ENCODE results near the gene PLPP1.

The PLPP1 gene

DNA sequence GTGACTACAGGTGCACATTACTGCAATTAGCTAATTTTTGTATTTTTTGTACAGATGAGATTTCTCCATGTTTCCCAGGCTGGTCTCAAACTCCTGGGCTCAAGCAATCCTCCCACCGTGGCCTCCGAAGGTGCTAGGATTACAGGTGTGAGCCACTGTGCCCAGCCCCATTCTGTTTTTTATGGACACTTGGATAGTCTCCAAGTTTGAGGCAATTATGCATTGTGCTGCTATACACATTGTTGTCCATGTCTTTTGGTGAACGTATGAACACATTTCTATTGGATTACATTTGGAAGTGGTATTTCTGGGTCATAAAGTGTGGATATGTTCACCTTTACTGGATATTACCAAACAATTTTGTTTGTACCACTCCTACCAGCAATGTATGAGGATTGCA lies 22.4 kb upstream of the PLPP1 start:
- Histone ChIP-seq H3K27me3 (ENCODE audit: low read depth, low read length) (no peaks in the 10 kb centered on the region), H2AFZ (ENCODE audit: low read depth, low read length) (no peak overlapping the region), H4K20me1 (ENCODE audit: insufficient read depth, low read length) (no peaks in the 10 kb centered on the region), H3K36me3 (replicated peaks; ENCODE audit: low read depth, low read length) (no peaks in the 10 kb centered on the region), H3K4me1 (ENCODE audit: low read length) (no peaks in the 10 kb centered on the region), H3K9me3 (ENCODE audit: insufficient read depth, low read length) (no peaks in the 10 kb centered on the region), H3K79me2 (ENCODE audit: low read length) (no peaks in the 10 kb centered on the region), H3K27ac (ENCODE audit: low read length) (no peak overlapping the region), H3K4me2 (ENCODE audit: low read length) (no peak overlapping the region), H3K9ac (ENCODE audit: low read length) (no peak overlapping the region), H3K4me3 (ENCODE audit: low read length) (no peak overlapping the region)
- no peak for TF ChIP-seq EZH2phosphoT487 (IDR thresholded peaks at IDR 0.05; ENCODE audit: low read depth)
- TF ChIP-seq, protein P1, sequence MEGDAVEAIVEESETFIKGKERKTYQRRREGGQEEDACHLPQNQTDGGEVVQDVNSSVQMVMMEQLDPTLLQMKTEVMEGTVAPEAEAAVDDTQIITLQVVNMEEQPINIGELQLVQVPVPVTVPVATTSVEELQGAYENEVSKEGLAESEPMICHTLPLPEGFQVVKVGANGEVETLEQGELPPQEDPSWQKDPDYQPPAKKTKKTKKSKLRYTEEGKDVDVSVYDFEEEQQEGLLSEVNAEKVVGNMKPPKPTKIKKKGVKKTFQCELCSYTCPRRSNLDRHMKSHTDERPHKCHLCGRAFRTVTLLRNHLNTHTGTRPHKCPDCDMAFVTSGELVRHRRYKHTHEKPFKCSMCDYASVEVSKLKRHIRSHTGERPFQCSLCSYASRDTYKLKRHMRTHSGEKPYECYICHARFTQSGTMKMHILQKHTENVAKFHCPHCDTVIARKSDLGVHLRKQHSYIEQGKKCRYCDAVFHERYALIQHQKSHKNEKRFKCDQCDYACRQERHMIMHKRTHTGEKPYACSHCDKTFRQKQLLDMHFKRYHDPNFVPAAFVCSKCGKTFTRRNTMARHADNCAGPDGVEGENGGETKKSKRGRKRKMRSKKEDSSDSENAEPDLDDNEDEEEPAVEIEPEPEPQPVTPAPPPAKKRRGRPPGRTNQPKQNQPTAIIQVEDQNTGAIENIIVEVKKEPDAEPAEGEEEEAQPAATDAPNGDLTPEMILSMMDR (IDR thresholded peaks at IDR 0.05; ENCODE audit: low read depth, low read length): no peak

DNA sequence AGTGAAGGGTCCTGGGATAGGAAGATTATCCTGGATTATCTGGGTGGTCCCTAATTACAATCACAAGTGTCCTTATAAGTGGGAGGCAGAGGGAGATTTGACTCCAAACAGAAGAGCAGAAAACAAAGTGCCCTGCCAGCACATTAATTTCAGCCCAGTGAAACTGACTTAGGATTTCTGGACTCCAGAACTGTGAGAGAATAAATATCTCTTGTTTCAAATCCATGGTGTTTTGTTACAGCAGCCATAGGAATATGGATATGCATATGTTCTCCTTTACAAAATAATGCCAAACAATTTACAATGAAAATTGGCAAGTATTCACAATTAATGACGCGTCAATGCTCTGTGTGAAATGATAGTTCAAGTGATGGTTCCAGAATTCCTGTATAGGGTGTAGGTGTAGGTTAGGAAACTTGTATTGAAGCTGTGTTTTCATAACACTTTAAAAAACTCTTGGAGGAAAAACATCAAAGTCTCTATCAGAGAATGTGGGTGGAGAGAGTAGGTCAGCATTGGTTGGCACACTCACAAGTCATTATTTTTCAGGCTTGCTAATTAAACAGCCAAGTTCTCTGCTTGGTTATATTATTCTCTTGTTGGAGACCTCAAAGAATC lies 19.9 kb upstream of the PLPP1 start:
- no peaks in the 10 kb centered on the region for H4K20me1 ChIP-seq (ENCODE audit: insufficient read depth, low read length)
- H3K4me3 ChIP-seq (ENCODE audit: low read length): no peak overlapping the region
- no peaks in the 10 kb centered on the region for H3K79me2 ChIP-seq (ENCODE audit: low read length)
- H2AFZ ChIP-seq (ENCODE audit: low read depth, low read length): no peak overlapping the region
- peaks cover 3% of the 10 kb centered on the region for H3K27me3 ChIP-seq (ENCODE audit: low read depth, low read length)
- H3K27ac ChIP-seq (ENCODE audit: low read length): no peak overlapping the region
- H3K36me3 ChIP-seq (replicated peaks; ENCODE audit: low read depth, low read length): no peaks in the 10 kb centered on the region
- no peak for TF ChIP-seq EZH2phosphoT487 (IDR thresholded peaks at IDR 0.05; ENCODE audit: low read depth)
- TF ChIP-seq, protein P1 (IDR thresholded peaks at IDR 0.05; ENCODE audit: low read depth, low read length): no peak
- H3K4me2 ChIP-seq (ENCODE audit: low read length): no peak overlapping the region
- H3K9ac ChIP-seq (ENCODE audit: low read length): no peak overlapping the region
- no peaks in the 10 kb centered on the region for H3K4me1 ChIP-seq (ENCODE audit: low read length)
- H3K9me3 ChIP-seq (ENCODE audit: insufficient read depth, low read length): no peaks in the 10 kb centered on the region

DNA sequence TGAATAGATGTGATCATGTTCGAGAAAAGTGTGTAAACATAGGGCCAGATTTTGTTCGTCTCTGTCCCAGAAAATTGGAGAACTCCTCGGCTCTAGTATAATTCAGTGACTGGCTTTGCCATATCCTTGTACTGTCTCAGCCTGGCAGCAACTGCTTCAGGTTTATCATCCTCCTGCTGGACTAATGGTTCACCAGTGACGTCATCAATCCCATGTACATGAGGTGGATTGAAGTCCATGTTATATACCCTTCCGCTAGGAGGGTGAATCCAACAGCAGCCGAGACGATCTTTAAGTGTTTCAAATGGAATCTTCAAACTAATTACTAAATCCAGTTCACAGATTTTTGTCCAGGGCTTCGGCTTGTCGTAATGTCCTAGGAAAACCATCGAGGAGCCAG lies 17.1 kb upstream of the PLPP1 start:
- TF ChIP-seq EZH2phosphoT487 (IDR thresholded peaks at IDR 0.05; ENCODE audit: low read depth): no peak
- TF ChIP-seq, protein P1 (IDR thresholded peaks at IDR 0.05; ENCODE audit: low read depth, low read length): no peak

DNA sequence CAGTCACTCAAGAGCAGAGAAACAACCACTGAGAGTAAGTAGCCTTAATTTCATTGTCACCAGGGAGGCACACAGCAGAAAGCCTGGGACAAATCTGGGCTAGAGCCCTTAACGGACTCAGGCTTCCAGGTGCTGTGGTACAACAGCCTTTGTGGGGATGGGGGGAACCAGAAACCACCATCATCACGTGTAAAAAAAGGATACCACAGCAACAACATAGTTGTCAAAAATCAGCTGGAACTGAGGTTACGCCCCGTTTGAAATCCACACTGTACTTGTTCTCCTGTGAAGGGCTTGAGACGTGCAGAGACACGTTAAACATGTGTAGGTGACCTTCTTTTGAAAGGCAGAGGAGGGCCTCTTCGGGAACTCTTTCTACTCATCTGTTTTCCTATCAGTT lies 16.6 kb upstream of the PLPP1 start:
- Histone ChIP-seq H3K27me3 (ENCODE audit: low read depth, low read length) (peaks cover 16% of the 10 kb centered on the region), H3K79me2 (ENCODE audit: low read length) (no peaks in the 10 kb centered on the region), H3K9me3 (ENCODE audit: insufficient read depth, low read length) (no peaks in the 10 kb centered on the region), H3K9ac (ENCODE audit: low read length) (no peak overlapping the region), H3K4me1 (ENCODE audit: low read length) (peaks cover 4% of the 10 kb centered on the region), H3K4me2 (ENCODE audit: low read length) (no peak overlapping the region), H4K20me1 (ENCODE audit: insufficient read depth, low read length) (no peaks in the 10 kb centered on the region), H3K4me3 (ENCODE audit: low read length) (no peak overlapping the region), H3K36me3 (replicated peaks; ENCODE audit: low read depth, low read length) (no peaks in the 10 kb centered on the region), H2AFZ (ENCODE audit: low read depth, low read length) (no peak overlapping the region), H3K27ac (ENCODE audit: low read length) (no peak overlapping the region)
- TF ChIP-seq, protein P1 (IDR thresholded peaks at IDR 0.05; ENCODE audit: low read depth, low read length): no peak
- no peak for TF ChIP-seq EZH2phosphoT487 (IDR thresholded peaks at IDR 0.05; ENCODE audit: low read depth)

More for the DNA sequence above, 17.1 kb upstream of the PLPP1 start:
- no peak overlapping the region for H3K4me2 ChIP-seq (ENCODE audit: low read length)
- no peaks in the 10 kb centered on the region for H4K20me1 ChIP-seq (ENCODE audit: insufficient read depth, low read length)
- H3K27ac ChIP-seq (ENCODE audit: low read length): no peak overlapping the region
- H3K27me3 ChIP-seq (ENCODE audit: low read depth, low read length): peaks cover 16% of the 10 kb centered on the region
- no peak overlapping the region for H2AFZ ChIP-seq (ENCODE audit: low read depth, low read length)
- no peaks in the 10 kb centered on the region for H3K36me3 ChIP-seq (replicated peaks; ENCODE audit: low read depth, low read length)
- H3K9me3 ChIP-seq (ENCODE audit: insufficient read depth, low read length): no peaks in the 10 kb centered on the region
- no peak overlapping the region for H3K4me3 ChIP-seq (ENCODE audit: low read length)
- peaks cover under 1% of the 10 kb centered on the region for H3K4me1 ChIP-seq (ENCODE audit: low read length)
- H3K79me2 ChIP-seq (ENCODE audit: low read length): no peaks in the 10 kb centered on the region
- H3K9ac ChIP-seq (ENCODE audit: low read length): no peak overlapping the region

All from OCI-LY3 (cell line).